HCT116 (cell line): Measurements from ENCODE around the gene DOCK7. TPM values are rescaled to one million over a fixed set of nuclear protein-coding genes. Genes with fewer than 3 reads are reported as not detected.

Source experiments
- ATAC-seq: fragments of 200-7000 bp; cut with Tn5 transposase; 2 replicates; pipeline ENCODE4 v1.9.1; 2020; ENCODE audit warnings: mild to moderate bottlenecking, moderate library complexity
- BruUV-seq: library from RNA; stranded (reverse); fragments of 400-500 nt; replicated peaks from 2 replicates; lab custom pipeline; 2021; lab: Mats Ljungman, UMichigan
- CTCF ChIA-PET: fragments of 300-600 bp; sonication (Branson Sonifier 250); formaldehyde crosslinking; loops from one replicate; lab custom pipeline; 2021; ENCODE audit warnings: antibody characterized with exemption; lab: Charles Lee
- POLR2A ChIA-PET: fragments of 300-600, 350-600 bp; sonication (Branson Sonifier 250); formaldehyde crosslinking; loops from one replicate; lab custom pipeline; 2021; ENCODE audit warnings: antibody characterized with exemption; lab: Charles Lee
- RAD21 ChIA-PET, 2 experiments: fragments of 300-600 bp; sonication (Branson Sonifier 250); formaldehyde crosslinking; loops; one replicate each; lab custom pipeline; 2023; ENCODE audit warnings: low total read pairs in 2 of 2; ENCODE audit not compliant: uncharacterized antibody in 2 of 2, unreplicated experiment in 2 of 2, low non-redundant PET in 1 of 2; lab: Charles Lee
- DNase-seq: peaks from one replicate; pipeline ENCODE4 v3.0.0-alpha.2; 2010; ENCODE audit warnings: low read depth, low spot score
- H2AFZ ChIP-seq: fragments of 200-600 bp; shearing (Covaris generic), sonication (generic); 2 replicates; pipeline ENCODE4 v1.6.1; 2017; ENCODE audit warnings: low read depth, mixed run types, mixed read lengths, antibody characterized with exemption, low read length; ENCODE audit not compliant: poor library complexity, severe bottlenecking
- H3K27ac ChIP-seq: 2 replicates; pipeline ENCODE4 v1.5.1; 2012; ENCODE audit warnings: low read depth, low read length
- H3K27me3 ChIP-seq: fragments of 200-600 bp; sonication (generic); 2 replicates; pipeline ENCODE4 v1.6.1; 2016; ENCODE audit warnings: mixed run types, low read length, mixed read lengths; ENCODE audit not compliant: insufficient read depth
- H3K36me3 ChIP-seq, 2 experiments: fragments of 200-500 bp in 1 of 2; fragments of 200-600 bp in 1 of 2; sonication (Bioruptor generic) in 1 of 2; sonication (generic) in 1 of 2; 2 replicates each; pipeline versions ENCODE4 v1.5.1 to v1.6.1; 2014 to 2016; ENCODE audit warnings: low read length in 2 of 2, inconsistent platforms in 1 of 2, mixed read lengths in 1 of 2, mixed run types in 1 of 2; ENCODE audit not compliant: insufficient read depth in 2 of 2, control insufficient read depth in 1 of 2
- H3K4me1 ChIP-seq, 2 experiments: fragments of 200-600 bp in 1 of 2; sonication (generic) in 1 of 2; 2 replicates each; pipeline versions ENCODE4 v1.5.1 to v1.6.1; 2012 to 2017; ENCODE audit warnings: low read length in 2 of 2, inconsistent platforms in 1 of 2, mild to moderate bottlenecking in 1 of 2, mixed read lengths in 1 of 2, mixed run types in 1 of 2, moderate library complexity in 1 of 2; ENCODE audit not compliant: insufficient read depth in 2 of 2, control insufficient read depth in 1 of 2
- H3K4me2 ChIP-seq: fragments of 200-600 bp; sonication (generic); 2 replicates; pipeline ENCODE4 v1.6.1; 2017; ENCODE audit warnings: mixed run types, low read length, mixed read lengths
- H3K4me3 ChIP-seq, 2 experiments: fragments of 200-600 bp in 1 of 2; sonication (generic) in 1 of 2; replicated peaks in 1 of 2; 2 replicates each; pipeline ENCODE4 v1.5.1; 2011 to 2016; ENCODE audit warnings: low read length in 2 of 2, control low read depth in 1 of 2, low read depth in 1 of 2, mild to moderate bottlenecking in 1 of 2, mixed read lengths in 1 of 2, mixed run types in 1 of 2
- H3K79me2 ChIP-seq: fragments of 200-600 bp; sonication (generic); 2 replicates; pipeline ENCODE4 v1.6.1; 2017; ENCODE audit warnings: mild to moderate bottlenecking, mixed run types, low read length, moderate library complexity, mixed read lengths; ENCODE audit not compliant: insufficient read depth
- H3K9ac ChIP-seq: fragments of 200-600 bp; sonication (generic); 2 replicates; pipeline ENCODE4 v1.6.1; 2016; ENCODE audit warnings: low read length, mixed read lengths
- H3K9me2 ChIP-seq: fragments of 200-600 bp; sonication (generic), shearing (Covaris generic); 2 replicates; pipeline ENCODE4 v1.6.1; 2017; ENCODE audit warnings: mixed run types, mild to moderate bottlenecking, moderate library complexity; ENCODE audit not compliant: insufficient read depth
- H3K9me3 ChIP-seq, 2 experiments: fragments of 200-500 bp in 1 of 2; fragments of 200-600 bp in 1 of 2; sonication (Bioruptor generic) in 1 of 2; sonication (generic) in 1 of 2; 2 replicates each; pipeline ENCODE4 v1.6.1; 2014 to 2017; ENCODE audit warnings: low read length in 2 of 2, mixed read lengths in 2 of 2, inconsistent platforms in 1 of 2, low read depth in 1 of 2, mild to moderate bottlenecking in 1 of 2, mixed run types in 1 of 2, moderate library complexity in 1 of 2; ENCODE audit not compliant: control insufficient read depth in 1 of 2, insufficient read depth in 1 of 2
- H4K20me1 ChIP-seq: fragments of 200-600 bp; sonication (generic), shearing (Covaris generic); 2 replicates; pipeline ENCODE4 v1.6.1; 2017; ENCODE audit warnings: mixed run types, mild to moderate bottlenecking, moderate library complexity; ENCODE audit not compliant: insufficient read depth
- CEBPB ChIP-seq: IDR thresholded peaks from 2 replicates; pipeline ENCODE4 v1.6.1; 2012; ENCODE audit warnings: low read depth
- EGR1 ChIP-seq: IDR thresholded peaks from 2 replicates; pipeline ENCODE4 v1.6.1; 2012; ENCODE audit warnings: low read depth
- ELF1 ChIP-seq: IDR thresholded peaks from 2 replicates; pipeline ENCODE4 v1.6.1; 2012; ENCODE audit warnings: low read depth, borderline replicate concordance
- FOSL1 ChIP-seq: IDR thresholded peaks from 2 replicates; pipeline ENCODE4 v1.6.1; 2012; ENCODE audit warnings: low read depth
- POLR2A ChIP-seq: IDR thresholded peaks from 2 replicates; pipeline ENCODE4 v1.7.0; 2011; ENCODE audit warnings: borderline replicate concordance; ENCODE audit not compliant: insufficient read depth, insufficient read length; ENCODE audit errors: extremely low read depth
- POLR2AphosphoS5 ChIP-seq: IDR thresholded peaks from 2 replicates; pipeline ENCODE4 v1.6.1; 2011; ENCODE audit warnings: mild to moderate bottlenecking, low read depth, low read length, moderate library complexity
- SP1 ChIP-seq: IDR thresholded peaks from 2 replicates; pipeline ENCODE4 v1.6.1; 2012; ENCODE audit warnings: low read depth
- SRF ChIP-seq: IDR thresholded peaks from 2 replicates; pipeline ENCODE4 v1.6.1; 2012; ENCODE audit warnings: low read depth
- YY1 ChIP-seq: IDR thresholded peaks from 2 replicates; pipeline ENCODE4 v1.6.1; 2011; ENCODE audit warnings: low read length, low read depth, moderate library complexity, mild to moderate bottlenecking; ENCODE audit not compliant: insufficient replicate concordance; ENCODE audit errors: extremely low read depth
- ZFX ChIP-seq: fragments of 450-650 bp; IDR thresholded peaks from 2 replicates; pipeline ENCODE4 v1.6.1; 2017
- ZNF274 ChIP-seq: fragments of 200-500 bp; sonication (Bioruptor generic); IDR thresholded peaks from 2 replicates; pipeline ENCODE4 v1.6.1; 2014; ENCODE audit warnings: mild to moderate bottlenecking, low read depth, low read length, inconsistent platforms
- intact Hi-C: fragments of 100-400 bp; cut with micrococcal nuclease; formaldehyde crosslinking; loops from 2 replicates; pipeline ENCODE4 v1.10.0; 2022
- total RNA-seq: library from RNA; stranded (reverse); gene quantifications from one replicate; pipeline ENCODE4 v1.2.1, GENCODE V29; 2021; ENCODE audit not compliant: unreplicated experiment
- TF ChIP-seq, protein P1 (sequence below): IDR thresholded peaks from 2 replicates; pipeline ENCODE4 v1.6.1; 2012; ENCODE audit warnings: low read depth
- TF ChIP-seq, protein P2 (sequence below): IDR thresholded peaks from 2 replicates; pipeline ENCODE4 v1.6.1; 2011; ENCODE audit warnings: mild to moderate bottlenecking, low read length, moderate library complexity; ENCODE audit not compliant: insufficient replicate concordance; ENCODE audit errors: extremely low read depth

Gene DOCK7
- total RNA-seq, 1 experiment from 2014 or later, result 49.0 TPM

DNA sequence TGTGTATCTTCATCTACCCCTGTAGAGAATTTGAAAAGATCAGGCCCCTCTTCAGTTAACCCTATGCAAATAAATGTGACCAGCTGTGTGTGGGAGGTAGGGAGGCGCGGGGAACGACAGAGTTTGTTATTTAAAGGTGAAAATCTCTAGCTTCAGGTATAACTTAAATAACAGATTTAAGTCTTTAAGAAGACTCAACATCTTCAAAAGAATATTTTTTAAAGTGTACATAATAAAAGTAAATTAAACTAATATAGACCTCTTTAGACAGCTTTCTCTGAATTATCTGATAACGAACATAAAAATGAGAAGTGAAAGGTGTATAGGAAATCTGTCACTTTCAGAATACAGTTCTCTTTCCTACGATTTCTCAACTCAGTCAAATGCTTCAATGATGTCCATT is 74.9 kb downstream of the DOCK7 start (continued):
- TF ChIP-seq, protein P1, sequence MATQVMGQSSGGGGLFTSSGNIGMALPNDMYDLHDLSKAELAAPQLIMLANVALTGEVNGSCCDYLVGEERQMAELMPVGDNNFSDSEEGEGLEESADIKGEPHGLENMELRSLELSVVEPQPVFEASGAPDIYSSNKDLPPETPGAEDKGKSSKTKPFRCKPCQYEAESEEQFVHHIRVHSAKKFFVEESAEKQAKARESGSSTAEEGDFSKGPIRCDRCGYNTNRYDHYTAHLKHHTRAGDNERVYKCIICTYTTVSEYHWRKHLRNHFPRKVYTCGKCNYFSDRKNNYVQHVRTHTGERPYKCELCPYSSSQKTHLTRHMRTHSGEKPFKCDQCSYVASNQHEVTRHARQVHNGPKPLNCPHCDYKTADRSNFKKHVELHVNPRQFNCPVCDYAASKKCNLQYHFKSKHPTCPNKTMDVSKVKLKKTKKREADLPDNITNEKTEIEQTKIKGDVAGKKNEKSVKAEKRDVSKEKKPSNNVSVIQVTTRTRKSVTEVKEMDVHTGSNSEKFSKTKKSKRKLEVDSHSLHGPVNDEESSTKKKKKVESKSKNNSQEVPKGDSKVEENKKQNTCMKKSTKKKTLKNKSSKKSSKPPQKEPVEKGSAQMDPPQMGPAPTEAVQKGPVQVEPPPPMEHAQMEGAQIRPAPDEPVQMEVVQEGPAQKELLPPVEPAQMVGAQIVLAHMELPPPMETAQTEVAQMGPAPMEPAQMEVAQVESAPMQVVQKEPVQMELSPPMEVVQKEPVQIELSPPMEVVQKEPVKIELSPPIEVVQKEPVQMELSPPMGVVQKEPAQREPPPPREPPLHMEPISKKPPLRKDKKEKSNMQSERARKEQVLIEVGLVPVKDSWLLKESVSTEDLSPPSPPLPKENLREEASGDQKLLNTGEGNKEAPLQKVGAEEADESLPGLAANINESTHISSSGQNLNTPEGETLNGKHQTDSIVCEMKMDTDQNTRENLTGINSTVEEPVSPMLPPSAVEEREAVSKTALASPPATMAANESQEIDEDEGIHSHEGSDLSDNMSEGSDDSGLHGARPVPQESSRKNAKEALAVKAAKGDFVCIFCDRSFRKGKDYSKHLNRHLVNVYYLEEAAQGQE, result no peak
- TF ChIP-seq YY1 (no peak), CEBPB (no peak)

DNA sequence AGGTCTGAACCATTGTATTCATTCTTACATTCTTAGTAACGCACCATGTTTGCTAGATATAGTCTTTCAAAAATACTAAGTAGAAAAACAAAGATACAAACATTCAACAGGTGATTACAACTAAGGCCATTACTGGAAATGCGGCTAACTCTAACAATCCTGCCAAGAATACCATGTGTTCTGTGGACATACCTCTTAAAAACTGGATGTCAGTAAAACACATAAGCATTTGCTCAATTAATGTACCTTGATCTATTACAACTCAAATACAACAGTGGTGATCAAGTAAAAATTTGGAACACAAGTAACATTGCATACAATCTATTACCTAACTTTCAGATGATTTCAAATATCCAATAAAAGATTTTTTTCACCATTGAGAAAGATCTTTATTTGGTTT is 75.4 kb downstream of the DOCK7 start:
- ChIA-PET POLR2A (no interaction called here), CTCF (no interaction called here), RAD21 (no interaction called here)
- ATAC-seq (no peak), DNase-seq (no peak)
- Histone ChIP-seq H3K79me2 (no peaks in the 10 kb centered on the region), H3K27me3 (no peaks in the 10 kb centered on the region), H3K4me1 (no peaks in the 10 kb centered on the region), H3K4me2 (no peak overlapping the region), H3K9me3 (no peaks in the 10 kb centered on the region), H3K4me3 (no peak overlapping the region), H3K36me3 (no peaks in the 10 kb centered on the region), H3K9me2 (no peaks in the 10 kb centered on the region), H2AFZ (no peak overlapping the region), H4K20me1 (no peaks in the 10 kb centered on the region), H3K27ac (no peak overlapping the region), H3K9ac (no peak overlapping the region)
- intact Hi-C loops, result no loop called here
- no TSS peak for BruUV-seq
- TF ChIP-seq SRF (no peak), POLR2A (no peak), YY1 (no peak), ZNF274 (no peak), ZFX (no peak), SP1 (no peak), POLR2AphosphoS5 (no peak), FOSL1 (no peak), ELF1 (no peak), EGR1 (no peak), CEBPB (no peak)
- TF ChIP-seq, protein P2, sequence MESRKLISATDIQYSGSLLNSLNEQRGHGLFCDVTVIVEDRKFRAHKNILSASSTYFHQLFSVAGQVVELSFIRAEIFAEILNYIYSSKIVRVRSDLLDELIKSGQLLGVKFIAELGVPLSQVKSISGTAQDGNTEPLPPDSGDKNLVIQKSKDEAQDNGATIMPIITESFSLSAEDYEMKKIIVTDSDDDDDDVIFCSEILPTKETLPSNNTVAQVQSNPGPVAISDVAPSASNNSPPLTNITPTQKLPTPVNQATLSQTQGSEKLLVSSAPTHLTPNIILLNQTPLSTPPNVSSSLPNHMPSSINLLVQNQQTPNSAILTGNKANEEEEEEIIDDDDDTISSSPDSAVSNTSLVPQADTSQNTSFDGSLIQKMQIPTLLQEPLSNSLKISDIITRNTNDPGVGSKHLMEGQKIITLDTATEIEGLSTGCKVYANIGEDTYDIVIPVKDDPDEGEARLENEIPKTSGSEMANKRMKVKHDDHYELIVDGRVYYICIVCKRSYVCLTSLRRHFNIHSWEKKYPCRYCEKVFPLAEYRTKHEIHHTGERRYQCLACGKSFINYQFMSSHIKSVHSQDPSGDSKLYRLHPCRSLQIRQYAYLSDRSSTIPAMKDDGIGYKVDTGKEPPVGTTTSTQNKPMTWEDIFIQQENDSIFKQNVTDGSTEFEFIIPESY, result no peak
- TF ChIP-seq, protein P1, result no peak
